CD14-positive monocyte (primary cell): ENCODE measurements around the gene ADGRG1. TPM values are rescaled to one million over a fixed set of nuclear protein-coding genes. Genes with fewer than 3 reads are reported as not detected.

Experiments used
- DNase-seq, 3 donors: peaks; one replicate each; pipeline ENCODE4 v3.0.0-alpha.2; 2011 to 2022
- H2AFZ ChIP-seq: 2 replicates; pipeline ENCODE4 v1.6.0; 2012; ENCODE audit warnings: mild to moderate bottlenecking, low read depth, low read length, inconsistent platforms; ENCODE audit not compliant: insufficient read depth, poor library complexity, severe bottlenecking
- H3K27ac ChIP-seq, 2 donors: 1 replicate in 1 of 2; 2 replicates in 1 of 2; pipeline ENCODE4 v1.5.1; 2012 to 2013; ENCODE audit warnings: low read length in 2 of 2, control low read depth in 1 of 2, inconsistent platforms in 1 of 2, low read depth in 1 of 2, mild to moderate bottlenecking in 1 of 2
- H3K27me3 ChIP-seq, 2 donors: one replicate each; pipeline versions ENCODE4 v1.6.0 to v1.6.1; 2011 to 2013; ENCODE audit warnings: low read length in 2 of 2; ENCODE audit not compliant: control insufficient read depth in 2 of 2, insufficient read depth in 2 of 2
- H3K36me3 ChIP-seq, 2 donors: replicated peaks in 1 of 2; 1 replicate in 1 of 2; 2 replicates in 1 of 2; pipeline versions ENCODE4 v1.5.1 to v1.6.1; 2012 to 2013; ENCODE audit warnings: low read length in 2 of 2, control low read depth in 1 of 2, inconsistent platforms in 1 of 2, mild to moderate bottlenecking in 1 of 2; ENCODE audit not compliant: insufficient read depth in 2 of 2, control insufficient read depth in 1 of 2
- H3K4me1 ChIP-seq, 2 donors: 1 replicate in 1 of 2; 2 replicates in 1 of 2; pipeline versions ENCODE4 v1.5.1 to v1.6.1; 2012 to 2013; ENCODE audit warnings: low read length in 2 of 2, control low read depth in 1 of 2, inconsistent platforms in 1 of 2, mild to moderate bottlenecking in 1 of 2, moderate library complexity in 1 of 2; ENCODE audit not compliant: insufficient read depth in 2 of 2, control insufficient read depth in 1 of 2
- H3K4me2 ChIP-seq: replicated peaks from 2 replicates; pipeline ENCODE3; 2012; ENCODE audit warnings: low read length, moderate library complexity, mild to moderate bottlenecking; ENCODE audit not compliant: poor library complexity, severe bottlenecking; ENCODE audit errors: extremely low read depth
- H3K4me3 ChIP-seq, 3 experiments: fragments of 200-600 bp in 1 of 3; sonication (generic) in 1 of 3; replicated peaks in 1 of 3; 1 replicate in 2 of 3; 2 replicates in 1 of 3; pipeline ENCODE4 v1.5.1; 2011 to 2013; ENCODE audit warnings: low read length in 3 of 3, mild to moderate bottlenecking in 3 of 3, control low read depth in 2 of 3, low read depth in 2 of 3, inconsistent platforms in 1 of 3, moderate library complexity in 1 of 3
- H3K79me2 ChIP-seq: 2 replicates; pipeline ENCODE4 v1.6.0; 2012; ENCODE audit warnings: mild to moderate bottlenecking, control low read depth, inconsistent platforms, low read length, moderate library complexity; ENCODE audit not compliant: insufficient read depth
- H3K9ac ChIP-seq: 2 replicates; pipeline ENCODE4 v1.6.0; 2017; ENCODE audit warnings: low read length, mild to moderate bottlenecking; ENCODE audit not compliant: insufficient read depth, poor library complexity, severe bottlenecking
- H3K9me3 ChIP-seq, 2 donors: replicated peaks in 1 of 2; 1 replicate in 1 of 2; 2 replicates in 1 of 2; pipeline versions ENCODE4 v1.5.1 to v1.6.1; 2012 to 2013; ENCODE audit warnings: low read length in 2 of 2, control low read depth in 1 of 2; ENCODE audit not compliant: control insufficient read depth in 1 of 2, insufficient read depth in 1 of 2
- H4K20me1 ChIP-seq: 2 replicates; pipeline ENCODE4 v1.6.0; 2012; ENCODE audit warnings: mild to moderate bottlenecking, low read length, control low read depth, moderate library complexity; ENCODE audit not compliant: insufficient read depth
- H3K27ac Mint-ChIP-seq, 7 donors: one replicate each; pipeline ENCODE4 v1.8.0; 2020; ENCODE audit warnings: mild to moderate bottlenecking in 7 of 7, mixed read lengths in 7 of 7, moderate library complexity in 6 of 7, inconsistent platforms in 2 of 7
- H3K27me3 Mint-ChIP-seq, 3 donors: one replicate each; pipeline ENCODE4 v1.8.0; 2021 to 2022; ENCODE audit warnings: low read depth in 3 of 3, mild to moderate bottlenecking in 3 of 3, mixed read lengths in 3 of 3, moderate library complexity in 3 of 3, inconsistent platforms in 1 of 3
- H3K36me3 Mint-ChIP-seq, 2 donors: one replicate each; pipeline ENCODE4 v1.8.0; 2020; ENCODE audit warnings: mixed read lengths in 2 of 2, inconsistent platforms in 1 of 2, mild to moderate bottlenecking in 1 of 2
- H3K4me1 Mint-ChIP-seq: one replicate; pipeline ENCODE4 v1.8.0; 2020; ENCODE audit warnings: mild to moderate bottlenecking, mixed read lengths
- H3K4me3 Mint-ChIP-seq, 2 donors: one replicate each; pipeline ENCODE4 v1.8.0; 2020; ENCODE audit warnings: mild to moderate bottlenecking in 2 of 2, mixed read lengths in 2 of 2, moderate library complexity in 1 of 2
- H3K9me3 Mint-ChIP-seq, 7 donors: one replicate each; pipeline ENCODE4 v1.8.0; 2020 to 2022; ENCODE audit warnings: mixed read lengths in 7 of 7, mild to moderate bottlenecking in 6 of 7, moderate library complexity in 6 of 7, inconsistent platforms in 2 of 7
- CTCF ChIP-seq: fragments of 200-600 bp; IDR thresholded peaks from one replicate; pipeline ENCODE4 v1.8.0; 2022; ENCODE audit warnings: antibody characterized with exemption, mild to moderate bottlenecking
- WGBS: methylation state at CpG from one replicate; pipeline ENCODE4 v1.1.5; 2013; ENCODE audit warnings: missing lambda C conversion rate; ENCODE audit not compliant: insufficient coverage; 5-methylcytosine and 5-hydroxymethylcytosine counted together
- intact Hi-C, 2 donors: fragments of 100-400 bp; cut with micrococcal nuclease; formaldehyde crosslinking; loops; one replicate each; pipeline versions ENCODE4 v1.15.0 to v1.15.1; 2023
- polyA plus RNA-seq, 3 donors: library from polyadenylated mRNA; depleted of rRNA in 1 of 3; unstranded in 2 of 3; stranded (reverse) in 1 of 3; fragments of 300-500 nt in 2 of 3; fragments of >200 nt in 1 of 3; fragmentation: Illumina TruSeq in 2 of 3; gene quantifications; 1 replicate in 2 of 3; 2 replicates in 1 of 3; pipeline ENCODE4 v1.2.3, GENCODE V29; 2012 to 2021

Gene ADGRG1
- polyA plus RNA-seq, 3 donors = 0.07 to 0.39 (median 0.08) TPM

GRCh38 chr16:57681950-57682728 lies 53.7 kb downstream of the ADGRG1 start:
- H3K9me3 Mint-ChIP-seq = no peaks in the 10 kb centered on the region
- no peaks in the 10 kb centered on the region for H3K27me3 ChIP-seq

More at GRCh38 chr16:57681950-57682728, 53.7 kb downstream of the ADGRG1 start:
- Mint-ChIP-seq H3K4me3 (no peak overlapping the region), H3K36me3 (peaks cover 0 to 2% of the 10 kb centered on the region in 2 donors), H3K27me3 (peaks cover 0 to 7% (median 2%) of the 10 kb centered on the region in 3 donors), H3K4me1 (peaks cover 31% of the 10 kb centered on the region), H3K27ac (peak overlapping the region in 1 of 7 donors; percentile 18)
- no peaks in the 10 kb centered on the region for H3K79me2 ChIP-seq
- H3K4me3 ChIP-seq = no peak overlapping the region
- WGBS = 91% methylated on average over 13 of the region's 13 CpGs
- no peaks in the 10 kb centered on the region for H3K9me3 ChIP-seq
- H3K4me2 ChIP-seq = no peak overlapping the region
- peaks cover 27 to 41% of the 10 kb centered on the region in 2 donors for H3K4me1 ChIP-seq
- no peaks in the 10 kb centered on the region for H3K36me3 ChIP-seq
- no peak overlapping the region for H3K27ac ChIP-seq
- H4K20me1 ChIP-seq = no peaks in the 10 kb centered on the region
- no peak overlapping the region for H3K9ac ChIP-seq
- H2AFZ ChIP-seq = no peak overlapping the region
- TF ChIP-seq CTCF = no peak
- no peak for DNase-seq
- intact Hi-C loops = loop anchor here in 1 of 2 donors (2.0 kb wide), 1 partner anchor 23 kb away; no protein-coding TSS in a partner anchor
